Prostate gland (tissue), 2 donors: ENCODE results near the gene NEMP1.

ENCODE experiments used
- POLR2A ChIP-seq: fragments of 450-650 bp; IDR thresholded peaks from one replicate; pipeline ENCODE4 v1.6.1; 2016; ENCODE audit warnings: antibody characterized with exemption, mild to moderate bottlenecking
- POLR2AphosphoS5 ChIP-seq: sonication (generic); formaldehyde crosslinking; IDR thresholded peaks from one replicate; pipeline ENCODE4 v1.6.1; 2017; ENCODE audit warnings: antibody characterized with exemption
- TF ChIP-seq, protein P1 (sequence below), 4 experiments: fragments of 200-600 bp in 2 of 4; fragments of 450-650 bp in 2 of 4; sonication (generic) in 2 of 4; IDR thresholded peaks; 1 replicate in 3 of 4; 2 replicates in 1 of 4; pipeline ENCODE4 v1.5.1; 2016 to 2019; ENCODE audit warnings: antibody characterized with exemption in 4 of 4, mild to moderate bottlenecking in 2 of 4, moderate library complexity in 2 of 4

DNA sequence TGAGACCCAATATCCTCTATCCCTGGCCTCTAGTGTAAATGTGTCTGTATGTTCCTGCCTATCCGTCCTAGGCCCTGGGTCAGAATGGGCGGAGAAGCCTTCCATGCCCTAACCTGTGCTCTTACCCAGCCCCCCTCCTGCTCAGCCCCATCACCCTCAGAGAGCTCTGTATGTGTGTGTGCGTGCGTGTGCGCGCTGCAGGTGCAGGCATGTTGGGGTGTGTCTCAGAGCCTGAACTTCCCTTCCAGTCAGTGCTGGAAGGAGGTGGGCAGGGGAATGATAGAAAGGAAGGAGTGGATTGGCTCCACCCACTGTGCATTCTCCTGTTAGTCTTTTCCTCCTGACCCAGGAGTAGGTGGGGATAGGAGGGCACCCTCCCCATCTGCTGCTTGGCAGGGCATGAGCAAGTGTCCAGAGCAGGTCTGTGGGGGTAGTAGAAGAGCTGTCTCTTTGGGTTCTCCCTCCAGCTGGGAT, 17.5 kb upstream of the NEMP1 start:
- TF ChIP-seq, protein P1, sequence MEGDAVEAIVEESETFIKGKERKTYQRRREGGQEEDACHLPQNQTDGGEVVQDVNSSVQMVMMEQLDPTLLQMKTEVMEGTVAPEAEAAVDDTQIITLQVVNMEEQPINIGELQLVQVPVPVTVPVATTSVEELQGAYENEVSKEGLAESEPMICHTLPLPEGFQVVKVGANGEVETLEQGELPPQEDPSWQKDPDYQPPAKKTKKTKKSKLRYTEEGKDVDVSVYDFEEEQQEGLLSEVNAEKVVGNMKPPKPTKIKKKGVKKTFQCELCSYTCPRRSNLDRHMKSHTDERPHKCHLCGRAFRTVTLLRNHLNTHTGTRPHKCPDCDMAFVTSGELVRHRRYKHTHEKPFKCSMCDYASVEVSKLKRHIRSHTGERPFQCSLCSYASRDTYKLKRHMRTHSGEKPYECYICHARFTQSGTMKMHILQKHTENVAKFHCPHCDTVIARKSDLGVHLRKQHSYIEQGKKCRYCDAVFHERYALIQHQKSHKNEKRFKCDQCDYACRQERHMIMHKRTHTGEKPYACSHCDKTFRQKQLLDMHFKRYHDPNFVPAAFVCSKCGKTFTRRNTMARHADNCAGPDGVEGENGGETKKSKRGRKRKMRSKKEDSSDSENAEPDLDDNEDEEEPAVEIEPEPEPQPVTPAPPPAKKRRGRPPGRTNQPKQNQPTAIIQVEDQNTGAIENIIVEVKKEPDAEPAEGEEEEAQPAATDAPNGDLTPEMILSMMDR (IDR thresholded peaks at IDR 0.05), result no peak
- TF ChIP-seq POLR2AphosphoS5 (peak; percentile 92), POLR2A (peak; percentile 53)
